GM19193 (cell line): ENCODE data around the gene QTRT2.

Experiments used
- POLR2A ChIP-seq: IDR thresholded peaks from 4 replicates; pipeline ENCODE4 v1.6.1; 2011; ENCODE audit not compliant: insufficient read depth, insufficient read length; ENCODE audit errors: extremely low read depth

Gene QTRT2

GRCh38 chr3:114058646-114059045 is 2.1 kb downstream of the QTRT2 start:
- no peak for TF ChIP-seq POLR2A

- TF ChIP-seq POLR2A, result no peak
Measured at GRCh38 chr3:114060906-114061655, 4.5 kb downstream of the QTRT2 start.

DNA sequence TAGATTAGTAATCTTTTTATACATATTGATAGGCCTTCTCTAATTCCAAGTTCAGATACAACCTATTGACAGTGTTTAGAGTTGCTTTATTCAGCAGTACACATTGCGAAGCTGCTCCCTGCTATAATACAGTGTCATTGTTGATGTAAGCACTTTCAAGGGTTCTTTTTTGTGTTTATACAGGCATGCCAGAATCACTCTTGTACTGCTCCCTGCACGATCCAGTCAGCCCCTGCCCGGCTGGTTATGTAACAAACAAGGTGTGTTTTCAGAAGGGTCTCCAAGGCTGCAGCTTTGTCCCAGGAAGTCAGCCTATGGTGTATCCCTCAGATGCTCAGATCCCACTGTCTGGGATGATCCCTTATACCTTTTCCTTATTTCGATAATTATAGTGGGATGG is 11.3 kb downstream of the QTRT2 start:
- no peak for TF ChIP-seq POLR2A

DNA sequence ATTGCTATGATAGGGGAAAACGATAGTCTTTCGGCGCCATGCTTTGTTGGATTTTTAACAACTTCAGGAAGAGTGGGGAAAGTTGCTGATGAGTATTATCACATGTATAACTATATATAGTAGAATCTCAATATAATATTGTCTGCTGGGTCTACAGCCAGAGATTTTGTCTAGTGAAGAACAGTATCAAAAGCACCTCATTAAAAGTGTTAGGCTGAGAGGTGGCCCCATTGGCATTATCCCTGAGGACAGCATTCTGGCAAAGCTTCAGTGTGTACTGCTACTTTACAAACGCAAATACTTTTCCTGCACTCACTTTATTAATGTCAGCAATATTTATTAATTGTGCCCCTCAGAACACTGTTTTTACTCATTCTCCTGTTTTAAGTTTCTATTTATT is 11.8 kb downstream of the QTRT2 start:
- TF ChIP-seq POLR2A, result no peak

- no peak for TF ChIP-seq POLR2A
Measured at GRCh38 chr3:114071786-114072185, 15.2 kb downstream of the QTRT2 start.

GRCh38 chr3:114076711-114077110 is 20.2 kb downstream of the QTRT2 start:
- TF ChIP-seq POLR2A, result no peak

DNA sequence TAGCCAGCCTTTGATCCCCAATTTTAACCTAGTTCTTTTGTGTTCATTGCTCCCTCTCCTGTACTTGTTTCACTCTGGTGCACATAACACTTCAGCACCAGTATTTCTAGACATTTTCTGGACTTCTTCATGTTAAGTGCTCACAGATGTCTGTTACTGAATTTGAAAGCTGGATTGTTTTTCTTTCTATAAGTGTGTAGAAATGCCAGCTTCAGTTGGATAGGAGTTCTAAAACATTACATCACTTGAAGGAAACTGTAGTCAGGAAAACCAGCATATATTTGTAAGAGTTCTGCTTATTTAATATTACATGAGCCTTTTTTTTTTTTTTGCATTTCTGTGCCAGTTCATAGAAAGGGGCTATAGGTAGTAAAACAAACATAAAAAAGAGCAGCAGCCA is 21.6 kb downstream of the QTRT2 start:
- no peak for TF ChIP-seq POLR2A

DNA sequence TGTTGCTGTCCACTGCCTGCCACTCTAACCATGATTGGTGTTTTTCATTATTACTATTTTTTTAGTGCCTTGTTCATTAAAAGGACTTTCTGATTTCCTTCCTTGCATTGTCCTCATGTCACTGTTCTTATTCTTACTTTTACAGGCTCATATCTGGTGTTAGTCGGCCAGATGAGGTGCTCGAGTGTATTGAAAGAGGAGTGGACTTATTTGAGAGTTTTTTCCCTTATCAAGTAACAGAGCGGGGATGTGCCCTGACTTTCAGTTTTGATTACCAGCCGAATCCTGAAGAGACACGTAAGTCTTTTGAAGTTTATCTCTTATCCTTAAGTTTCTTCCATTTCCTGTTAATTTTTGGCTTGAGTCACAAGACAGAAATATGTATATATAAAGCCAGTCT is 23.2 kb downstream of the QTRT2 start:
- TF ChIP-seq POLR2A, result no peak

DNA sequence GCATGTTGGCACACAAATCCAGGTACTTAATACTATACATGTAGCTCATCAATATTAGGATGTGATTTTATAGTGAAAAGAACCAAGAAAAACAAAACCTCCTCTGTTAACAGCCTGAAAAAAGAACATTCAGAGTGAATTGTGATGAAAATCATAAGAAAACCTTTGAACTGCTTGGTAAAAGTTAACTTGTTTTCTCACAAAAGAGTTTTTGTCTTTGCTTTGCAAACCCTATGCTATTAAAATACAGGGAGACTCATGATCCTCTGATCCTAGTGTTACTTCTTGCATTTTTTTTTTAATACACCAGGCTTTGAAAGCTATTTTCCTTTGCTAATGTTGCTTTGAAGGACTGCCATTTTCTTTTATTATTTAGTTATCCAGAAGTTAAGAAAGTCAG is 23.7 kb downstream of the QTRT2 start:
- no peak for TF ChIP-seq POLR2A

GRCh38 chr3:114081037-114081436 is 24.5 kb downstream of the QTRT2 start:
- no peak for TF ChIP-seq POLR2A

GRCh38 chr3:114083112-114083511 is 26.6 kb downstream of the QTRT2 start:
- TF ChIP-seq POLR2A, result no peak

DNA sequence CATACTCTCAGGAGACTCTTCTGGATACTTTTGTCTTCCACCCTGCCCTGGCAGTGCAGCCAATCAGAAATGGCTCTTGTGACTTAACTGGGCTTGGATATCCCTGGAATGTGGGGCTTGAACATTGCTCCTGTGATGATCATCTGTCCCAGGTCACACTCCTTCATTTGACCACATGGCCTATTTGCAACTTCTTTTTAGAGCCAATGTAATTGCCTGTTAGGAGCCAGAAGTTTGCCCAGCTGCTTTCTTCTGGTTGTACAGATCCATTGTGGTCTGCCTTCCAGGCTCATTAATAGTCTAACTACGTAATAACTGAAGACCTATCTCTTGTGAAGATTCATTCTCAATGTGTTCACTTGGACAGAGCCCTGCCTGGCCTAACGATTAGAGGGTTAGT is 29.8 kb downstream of the QTRT2 start:
- TF ChIP-seq POLR2A, result no peak

GRCh38 chr3:114089675-114090074 is 33.1 kb downstream of the QTRT2 start:
- TF ChIP-seq POLR2A, result no peak

GRCh38 chr3:114092151-114093015 is 35.8 kb downstream of the QTRT2 start:
- TF ChIP-seq POLR2A, result no peak

GRCh38 chr3:114093016-114093380 is 36.5 kb downstream of the QTRT2 start:
- no peak for TF ChIP-seq POLR2A

- no peak for TF ChIP-seq POLR2A
Measured at GRCh38 chr3:114093596-114093995, 37.1 kb downstream of the QTRT2 start.
